Measurements from ENCODE around the gene UNC119. TPM values are rescaled to one million over a fixed set of nuclear protein-coding genes. Genes with fewer than 3 reads are reported as not detected.

UNC119 gene
- total RNA-seq, 1 donor from 2014 or later = 21.9 TPM

GRCh38 chr17:28513476-28513875, 38.9 kb downstream of the UNC119 start:
- DNase-seq (ENCODE audit: low read depth) (no peak), FAIRE-seq (no peak)
- Histone ChIP-seq H3K27me3 (ENCODE audit: control insufficient read depth, insufficient read depth, low read length) (peaks cover 3% of the 10 kb centered on the region), H3K4me3 (ENCODE audit: low read depth, low read length) (no peak overlapping the region), H3K36me3 (ENCODE audit: control insufficient read depth, insufficient read depth, low read length) (no peaks in the 10 kb centered on the region)
- no peak for TF ChIP-seq CTCF (IDR thresholded peaks at IDR 0.05; ENCODE audit: insufficient read depth, low read length, severe bottlenecking)

- Histone ChIP-seq H3K4me3 (ENCODE audit: low read depth, low read length) (no peak overlapping the region), H3K36me3 (ENCODE audit: control insufficient read depth, insufficient read depth, low read length) (no peaks in the 10 kb centered on the region), H3K27me3 (ENCODE audit: control insufficient read depth, insufficient read depth, low read length) (peaks cover 3% of the 10 kb centered on the region)
- FAIRE-seq (peak; percentile 79), DNase-seq (ENCODE audit: low read depth) (no peak)
- no peak for TF ChIP-seq CTCF (IDR thresholded peaks at IDR 0.05; ENCODE audit: insufficient read depth, low read length, severe bottlenecking)
Observed at GRCh38 chr17:28511858-28512461, 40.5 kb downstream of the UNC119 start.

GRCh38 chr17:28509789-28510188, 42.6 kb downstream of the UNC119 start:
- no peak for TF ChIP-seq CTCF (IDR thresholded peaks at IDR 0.05; ENCODE audit: insufficient read depth, low read length, severe bottlenecking)
- FAIRE-seq (no peak), DNase-seq (ENCODE audit: low read depth) (peak; percentile 49)
- Histone ChIP-seq H3K4me3 (ENCODE audit: low read depth, low read length) (no peak overlapping the region), H3K27me3 (ENCODE audit: control insufficient read depth, insufficient read depth, low read length) (peaks cover 3% of the 10 kb centered on the region), H3K36me3 (ENCODE audit: control insufficient read depth, insufficient read depth, low read length) (no peaks in the 10 kb centered on the region)

GRCh38 chr17:28508211-28508724, 44.2 kb downstream of the UNC119 start:
- Histone ChIP-seq H3K36me3 (ENCODE audit: control insufficient read depth, insufficient read depth, low read length) (no peaks in the 10 kb centered on the region), H3K4me3 (ENCODE audit: low read depth, low read length) (no peak overlapping the region), H3K27me3 (ENCODE audit: control insufficient read depth, insufficient read depth, low read length) (peaks cover 3% of the 10 kb centered on the region)
- TF ChIP-seq CTCF (IDR thresholded peaks at IDR 0.05; ENCODE audit: insufficient read depth, low read length, severe bottlenecking) = no peak
- no peak for FAIRE-seq
- no peak for DNase-seq (ENCODE audit: low read depth)

GRCh38 chr17:28507567-28508203, 44.7 kb downstream of the UNC119 start:
- FAIRE-seq (no peak), DNase-seq (ENCODE audit: low read depth) (peak; percentile 75)
- Histone ChIP-seq H3K27me3 (ENCODE audit: control insufficient read depth, insufficient read depth, low read length) (peaks cover 2% of the 10 kb centered on the region), H3K4me3 (ENCODE audit: low read depth, low read length) (peak overlapping the region; percentile 31), H3K36me3 (ENCODE audit: control insufficient read depth, insufficient read depth, low read length) (no peaks in the 10 kb centered on the region)
- no peak for TF ChIP-seq CTCF (IDR thresholded peaks at IDR 0.05; ENCODE audit: insufficient read depth, low read length, severe bottlenecking)

Measured in bronchial epithelial cell (primary cell).